Transverse colon (tissue), 4 donors: ENCODE measurements around the gene PHACTR3. TPM values are rescaled to one million over a fixed set of nuclear protein-coding genes. Genes with fewer than 3 reads are reported as not detected.

Experiments used
- DNase-seq: peaks from one replicate; pipeline ENCODE4 v3.0.0-alpha.2; 2019
- H3K27ac ChIP-seq, 4 donors: fragments of 200-600 bp; sonication (generic); 2 replicates each; pipeline ENCODE4 v1.5.1; 2016 to 2018; ENCODE audit warnings: inconsistent platforms in 4 of 4
- H3K27me3 ChIP-seq: fragments of 200-600 bp; sonication (generic); 2 replicates; pipeline ENCODE4 v1.5.1; 2017; ENCODE audit warnings: inconsistent platforms
- H3K36me3 ChIP-seq, 4 donors: fragments of 200-600 bp; sonication (generic); 2 replicates each; pipeline ENCODE4 v1.5.1; 2017 to 2019; ENCODE audit warnings: inconsistent platforms in 4 of 4
- H3K4me1 ChIP-seq, 4 donors: fragments of 200-600 bp; sonication (generic); 2 replicates each; pipeline ENCODE4 v1.5.1; 2017 to 2020; ENCODE audit warnings: inconsistent platforms in 4 of 4
- H3K4me3 ChIP-seq, 4 donors: fragments of 200-600 bp; sonication (generic); 1 replicate in 1 of 4; 2 replicates in 3 of 4; pipeline versions ENCODE4 v1.5.1 to v1.6.1; 2017 to 2019; ENCODE audit warnings: inconsistent platforms in 4 of 4
- H3K9me3 ChIP-seq, 2 donors: fragments of 200-600 bp; sonication (generic); 2 replicates each; pipeline ENCODE4 v1.5.1; 2017 to 2019; ENCODE audit warnings: inconsistent platforms in 2 of 2
- EP300 ChIP-seq: sonication (generic); formaldehyde crosslinking; IDR thresholded peaks from one replicate; pipeline ENCODE4 v1.6.1; 2017; ENCODE audit warnings: antibody characterized with exemption, low read depth
- POLR2A ChIP-seq: fragments of 450-650 bp; IDR thresholded peaks from one replicate; pipeline ENCODE4 v1.6.1; 2016; ENCODE audit warnings: antibody characterized with exemption, mild to moderate bottlenecking, moderate library complexity
- POLR2AphosphoS5 ChIP-seq, 3 donors: sonication (generic); formaldehyde crosslinking; IDR thresholded peaks; one replicate each; pipeline ENCODE4 v1.6.1; 2016; ENCODE audit warnings: antibody characterized with exemption in 3 of 3
- WGBS, 2 donors: methylation state at CpG; one replicate each; pipeline ENCODE4 v1.1.5; 2018; ENCODE audit warnings: low coverage in 1 of 2; 5-methylcytosine and 5-hydroxymethylcytosine counted together
- in situ Hi-C, 4 donors: fragments of 200-750 bp; cut with MboI; loops; one replicate each; pipeline versions ENCODE4 v1.15.0 to v1.15.1; 2017; ENCODE audit warnings: low sequenced_read_pairs in 3 of 4, low pct_ligation_motif_present in 1 of 4, low pct_unique_long_range_greater_than_20kb in 1 of 4
- intact Hi-C: fragments of 100-400 bp; cut with DNase I; formaldehyde crosslinking; loops from one replicate; pipeline ENCODE4 v1.15.1; 2023; ENCODE audit warnings: low total_unique reads
- total RNA-seq, 4 donors: library from RNA; depleted of rRNA; stranded (reverse); fragments of >200 nt; gene quantifications; one replicate each; pipeline ENCODE4 v1.1.0, GENCODE V29; 2016
- TF ChIP-seq, protein P1 (sequence below), 5 experiments: fragments of 200-600 bp in 3 of 5; fragments of 450-650 bp in 2 of 5; sonication (generic) in 3 of 5; IDR thresholded peaks; 1 replicate in 2 of 5; 2 replicates in 3 of 5; pipeline ENCODE4 v1.5.1; 2016 to 2017; ENCODE audit warnings: antibody characterized with exemption in 5 of 5, inconsistent platforms in 3 of 5, mild to moderate bottlenecking in 2 of 5, moderate library complexity in 1 of 5

The PHACTR3 gene
- total RNA-seq, 4 donors from 2014 or later, result 1.6 to 7.1 (median 5.6) TPM

DNA sequence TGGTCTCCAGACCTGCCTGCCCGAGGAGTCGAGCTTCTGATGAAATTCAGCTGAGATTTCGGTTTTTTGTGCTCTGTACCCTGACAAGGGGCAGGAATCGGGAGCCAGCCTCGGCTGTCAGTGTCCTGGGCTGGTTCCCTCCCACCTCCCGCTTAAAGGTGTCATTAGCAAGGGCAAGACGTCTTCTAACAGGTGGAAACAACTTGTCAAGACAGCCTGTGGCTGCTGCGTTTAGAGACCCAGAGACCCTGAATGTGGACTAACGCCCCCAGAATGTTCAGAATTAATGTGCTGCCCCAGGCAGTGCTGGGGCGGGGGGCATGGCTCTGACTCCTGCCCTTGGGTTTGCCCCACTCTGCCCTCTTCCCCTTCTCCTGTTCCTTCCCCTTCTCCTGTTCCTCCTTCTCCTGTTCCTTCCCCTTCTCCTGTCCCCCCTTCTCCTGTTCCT lies 69.7 kb downstream of the PHACTR3 start:
- no peaks in the 10 kb centered on the region for H3K9me3 ChIP-seq
- intact Hi-C loops (no loop called here), in situ Hi-C loops (no loop called here)
- TF ChIP-seq, protein P1, sequence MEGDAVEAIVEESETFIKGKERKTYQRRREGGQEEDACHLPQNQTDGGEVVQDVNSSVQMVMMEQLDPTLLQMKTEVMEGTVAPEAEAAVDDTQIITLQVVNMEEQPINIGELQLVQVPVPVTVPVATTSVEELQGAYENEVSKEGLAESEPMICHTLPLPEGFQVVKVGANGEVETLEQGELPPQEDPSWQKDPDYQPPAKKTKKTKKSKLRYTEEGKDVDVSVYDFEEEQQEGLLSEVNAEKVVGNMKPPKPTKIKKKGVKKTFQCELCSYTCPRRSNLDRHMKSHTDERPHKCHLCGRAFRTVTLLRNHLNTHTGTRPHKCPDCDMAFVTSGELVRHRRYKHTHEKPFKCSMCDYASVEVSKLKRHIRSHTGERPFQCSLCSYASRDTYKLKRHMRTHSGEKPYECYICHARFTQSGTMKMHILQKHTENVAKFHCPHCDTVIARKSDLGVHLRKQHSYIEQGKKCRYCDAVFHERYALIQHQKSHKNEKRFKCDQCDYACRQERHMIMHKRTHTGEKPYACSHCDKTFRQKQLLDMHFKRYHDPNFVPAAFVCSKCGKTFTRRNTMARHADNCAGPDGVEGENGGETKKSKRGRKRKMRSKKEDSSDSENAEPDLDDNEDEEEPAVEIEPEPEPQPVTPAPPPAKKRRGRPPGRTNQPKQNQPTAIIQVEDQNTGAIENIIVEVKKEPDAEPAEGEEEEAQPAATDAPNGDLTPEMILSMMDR (IDR thresholded peaks at IDR 0.05), result no peak
- TF ChIP-seq EP300, result no peak
- no peak for TF ChIP-seq POLR2AphosphoS5 (IDR thresholded peaks at IDR 0.05)
- TF ChIP-seq POLR2A, result no peak
- no peaks in the 10 kb centered on the region for H3K36me3 ChIP-seq
- DNase-seq, result no peak
- H3K4me3 ChIP-seq, result no peak overlapping the region
- H3K27me3 ChIP-seq, result no peaks in the 10 kb centered on the region
- no peaks in the 10 kb centered on the region for H3K4me1 ChIP-seq
- H3K27ac ChIP-seq, result no peak overlapping the region
- 55 to 78% methylated on average over 3 to 10 of the region's 10 CpGs for WGBS, 2 donors

DNA sequence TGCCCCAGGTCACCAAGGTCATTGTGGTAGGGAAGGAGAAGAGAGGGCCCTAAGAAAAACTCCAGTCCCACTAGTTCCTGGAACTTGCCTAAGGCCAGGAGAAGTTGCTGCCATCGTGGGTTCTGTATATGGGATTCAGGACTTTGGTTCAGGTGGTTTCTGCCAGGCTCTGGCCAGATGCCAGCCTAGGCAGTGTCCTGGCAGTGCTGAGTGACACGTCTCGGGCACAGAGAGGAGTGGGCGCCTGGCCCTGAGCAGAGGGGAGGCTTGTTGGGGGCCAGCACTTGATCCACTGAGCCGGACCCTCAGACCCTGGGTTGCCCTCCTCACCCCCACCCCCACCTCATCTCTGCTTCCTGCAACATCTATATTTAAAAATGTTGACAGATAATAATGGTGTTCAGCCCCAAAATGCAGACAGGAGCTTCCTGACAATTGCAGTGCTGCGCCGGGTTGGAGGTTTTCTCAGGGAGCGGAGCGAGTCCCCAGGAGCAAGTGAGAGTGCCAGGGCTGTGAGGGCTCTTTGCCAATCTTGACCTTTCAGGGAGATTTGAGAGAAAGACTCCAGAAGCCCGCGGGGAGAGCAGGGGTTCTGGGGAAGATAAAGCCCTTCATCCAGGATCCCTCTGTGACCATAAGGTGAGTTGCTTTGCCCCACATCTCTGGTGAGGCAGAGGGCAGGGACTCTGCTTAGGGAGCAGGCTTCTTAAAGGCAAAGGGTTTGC lies 71.9 kb downstream of the PHACTR3 start:
- TF ChIP-seq POLR2A, result no peak
- TF ChIP-seq, protein P1 (IDR thresholded peaks at IDR 0.05), result no peak
- TF ChIP-seq POLR2AphosphoS5 (IDR thresholded peaks at IDR 0.05), result no peak
- no peak for TF ChIP-seq EP300
- Histone ChIP-seq H3K36me3 (no peaks in the 10 kb centered on the region), H3K4me1 (no peaks in the 10 kb centered on the region), H3K27me3 (no peaks in the 10 kb centered on the region), H3K9me3 (no peaks in the 10 kb centered on the region), H3K27ac (no peak overlapping the region), H3K4me3 (no peak overlapping the region)
- 59 to 90% methylated on average over 4 to 10 of the region's 11 CpGs for WGBS, 2 donors
- intact Hi-C loops, result no loop called here
- in situ Hi-C loops, result no loop called here
- DNase-seq, result no peak

DNA sequence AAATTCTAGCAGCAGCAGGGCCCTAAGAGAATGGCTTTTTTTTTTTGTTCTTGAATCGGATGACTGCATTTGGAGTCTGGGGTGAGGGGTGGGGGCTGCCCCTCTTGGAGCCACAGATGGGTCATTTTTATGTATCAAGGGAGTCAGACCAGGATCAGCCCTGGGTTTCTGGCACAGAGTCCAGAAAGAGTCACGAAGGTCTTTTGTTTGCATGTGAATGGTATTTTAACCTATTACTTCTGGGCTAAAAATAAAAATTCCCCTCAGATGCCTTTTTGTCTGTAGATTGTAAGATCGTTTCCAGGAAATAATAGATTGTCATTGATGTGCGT lies 72.5 kb downstream of the PHACTR3 start:
- TF ChIP-seq EP300, result no peak
- no peak for TF ChIP-seq POLR2A
- TF ChIP-seq, protein P1 (IDR thresholded peaks at IDR 0.05), result no peak
- no peak for TF ChIP-seq POLR2AphosphoS5 (IDR thresholded peaks at IDR 0.05)
- 28 to 35% methylated on average over 2 to 4 of the region's 4 CpGs for WGBS, 2 donors

DNA sequence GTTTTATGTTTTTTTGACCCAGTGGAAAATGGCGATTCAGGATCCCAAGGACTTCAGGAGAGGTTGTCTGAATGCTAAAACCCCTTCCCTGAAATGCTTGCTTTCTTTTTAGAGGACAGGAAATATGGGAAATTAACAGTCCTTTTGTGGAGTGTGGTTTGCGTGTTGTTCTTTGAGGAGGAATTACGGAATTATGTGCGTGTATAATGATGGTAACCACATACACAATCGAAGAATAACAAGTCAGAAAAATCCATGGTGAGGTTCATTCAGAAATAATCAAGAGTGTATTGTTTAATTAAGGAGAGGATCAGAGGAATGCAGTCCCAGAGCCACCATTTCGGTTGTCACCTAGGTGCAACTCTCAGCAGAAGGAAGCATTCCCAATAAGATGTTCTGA lies 73.2 kb downstream of the PHACTR3 start:
- intact Hi-C loops (no loop called here), in situ Hi-C loops (no loop called here)
- H3K27ac ChIP-seq, result no peak overlapping the region
- no peaks in the 10 kb centered on the region for H3K9me3 ChIP-seq
- H3K4me1 ChIP-seq, result no peaks in the 10 kb centered on the region
- 71 to 78% methylated on average over 5 to 6 of the region's 6 CpGs for WGBS, 2 donors
- no peak for DNase-seq
- TF ChIP-seq POLR2A (no peak), POLR2AphosphoS5 (IDR thresholded peaks at IDR 0.05) (no peak), EP300 (no peak)
- TF ChIP-seq, protein P1 (IDR thresholded peaks at IDR 0.05), result no peak
- H3K4me3 ChIP-seq, result no peak overlapping the region
- no peaks in the 10 kb centered on the region for H3K27me3 ChIP-seq
- H3K36me3 ChIP-seq, result no peaks in the 10 kb centered on the region

More for the DNA sequence above, 72.5 kb downstream of the PHACTR3 start:
- Histone ChIP-seq H3K9me3 (no peaks in the 10 kb centered on the region), H3K27ac (no peak overlapping the region), H3K36me3 (no peaks in the 10 kb centered on the region), H3K4me3 (no peak overlapping the region), H3K27me3 (no peaks in the 10 kb centered on the region), H3K4me1 (no peaks in the 10 kb centered on the region)
- DNase-seq, result no peak
- in situ Hi-C loops (no loop called here), intact Hi-C loops (no loop called here)
